ENCODE results near the gene LHX8. TPM values are rescaled to one million over a fixed set of nuclear protein-coding genes. Genes with fewer than 3 reads are reported as not detected.

The LHX8 gene
- total and polyA plus RNA-seq, 10 of the 15 experiments (the other 5 are each of a cell fraction or from before 2014, with no cell fraction given): not detected

GRCh38 chr1:75172556-75172955, 38.4 kb downstream of the LHX8 start:
- TF ChIP-seq BMI1 (IDR thresholded peaks at IDR 0.05; ENCODE audit: borderline replicate concordance) (no peak), MYC (IDR thresholded peaks at IDR 0.05; ENCODE audit: insufficient read depth, insufficient read length, insufficient replicate concordance, low read length, severe bottlenecking) (no peak), CREB1 (IDR thresholded peaks at IDR 0.05; ENCODE audit: low read depth) (no peak), TAF1 (IDR thresholded peaks at IDR 0.05; ENCODE audit: borderline replicate concordance, low read depth, low read length) (no peak), CEBPB (IDR thresholded peaks at IDR 0.05; ENCODE audit: borderline replicate concordance in 1 of 2, low read depth in 2 of 2, low read length in 2 of 2) (no peak), MLLT1 (IDR thresholded peaks at IDR 0.05) (no peak)
- H3K27me3 ChIP-seq (replicated peaks in 1 of 2; ENCODE audit: control insufficient read depth in 2 of 2, insufficient read depth in 2 of 2, low read length in 1 of 2): no peaks in the 10 kb centered on the region

More at GRCh38 chr1:75172556-75172955, 38.4 kb downstream of the LHX8 start:
- CTCF ChIA-PET: interaction anchor here (0.6 kb wide), 1 partner anchor 459 kb away, joined by 3 read pairs; no protein-coding TSS in a partner anchor
- H4K20me1 ChIP-seq (ENCODE audit: control insufficient read depth, insufficient read depth): no peaks in the 10 kb centered on the region
- 0% methylated on average over 1 of the region's 1 CpG for WGBS (ENCODE audit: insufficient coverage, insufficient replicate concordance, low lambda C conversion rate, missing lambda C conversion rate)
- no peak overlapping the region for H3K4me2 ChIP-seq (ENCODE audit: control insufficient read depth, insufficient read depth)
- in situ Hi-C loops (cut with MboI) (no loop called here), intact Hi-C loops (cut with micrococcal nuclease; ENCODE audit: unreplicated experiment) (no loop called here)
- no peak overlapping the region for H3K27ac ChIP-seq (ENCODE audit: control insufficient read depth, insufficient read depth)
- no peaks in the 10 kb centered on the region for H3K36me3 ChIP-seq (ENCODE audit: control insufficient read depth in 2 of 2, insufficient read depth in 2 of 2, low read length in 1 of 2)
- H3K9me3 ChIP-seq (replicated peaks; ENCODE audit: control insufficient read depth, insufficient read depth, low read length): no peaks in the 10 kb centered on the region
- POLR2A ChIA-PET: no interaction called here
- no peaks in the 10 kb centered on the region for H3K4me1 ChIP-seq (ENCODE audit: control insufficient read depth, insufficient read depth, low read length)
- DNase-seq (ENCODE audit: low read depth, low spot score): no peak
- FAIRE-seq: no peak
- no peak overlapping the region for H2AFZ ChIP-seq (ENCODE audit: control insufficient read depth, low read depth, low read length)
- H3K79me2 ChIP-seq (ENCODE audit: control insufficient read depth, insufficient read depth, low read length): no peaks in the 10 kb centered on the region
- H3K9ac ChIP-seq (ENCODE audit: control insufficient read depth, insufficient read depth, low read length): no peak overlapping the region
- SMC1A ChIA-PET (ENCODE audit: uncharacterized antibody, unreplicated experiment): no interaction called here
- no peak overlapping the region for H3K4me3 ChIP-seq
- BruUV-seq (replicated peaks): no TSS peak
- RAD21 ChIA-PET (ENCODE audit: unreplicated experiment): no interaction called here
- no peak for ATAC-seq
